Mesothelial cell of epicardium (in vitro differentiated cells): ENCODE data around the gene YEATS2. TPM values are rescaled to one million over a fixed set of nuclear protein-coding genes. Genes with fewer than 3 reads are reported as not detected.
A peak's percentile ranks its signal among the peaks of the same experiment; 100 is the strongest.
"Not testable (repeated sequence)": the region's sequence is repeated elsewhere in the genome, so short reads cannot be mapped to it uniquely, and the experiment has no call there.

Experiments
- DNase-seq, 2 experiments: peaks; one replicate each; pipeline ENCODE4 v3.0.0; 2021; ENCODE audit warnings: low spot score in 2 of 2; ENCODE audit not compliant: unreplicated experiment in 2 of 2
- H3K27ac Mint-ChIP-seq: 2 replicates; pipeline ENCODE4 v1.8.0; 2021; ENCODE audit warnings: mixed read lengths
- H3K27me3 Mint-ChIP-seq: 2 replicates; pipeline ENCODE4 v1.8.0; 2021; ENCODE audit warnings: low read depth, mixed read lengths
- H3K36me3 Mint-ChIP-seq: 2 replicates; pipeline ENCODE4 v1.8.0; 2021; ENCODE audit warnings: mixed read lengths
- H3K4me1 Mint-ChIP-seq: 2 replicates; pipeline ENCODE4 v1.8.0; 2021; ENCODE audit warnings: mixed read lengths
- H3K4me3 Mint-ChIP-seq: 2 replicates; pipeline ENCODE4 v1.8.0; 2021; ENCODE audit warnings: mild to moderate bottlenecking, moderate library complexity, mixed read lengths
- H3K9me3 Mint-ChIP-seq: 2 replicates; pipeline ENCODE4 v1.8.0; 2021; ENCODE audit warnings: mixed read lengths
- CTCF ChIP-seq: fragments of 200-600 bp; sonication (generic); IDR thresholded peaks from one replicate; pipeline ENCODE4 v1.5.0; 2021; ENCODE audit warnings: antibody characterized with exemption; ENCODE audit not compliant: unreplicated experiment
- total RNA-seq: library from RNA; stranded (reverse); gene quantifications from 3 replicates; pipeline ENCODE4 v1.2.1, GENCODE V29; 2021

Gene YEATS2
- total RNA-seq, 1 donor from 2014 or later, result 72.7 TPM

GRCh38 chr3:183734750-183735494, 37.3 kb downstream of the YEATS2 start:
- H3K4me3 Mint-ChIP-seq, result no peak overlapping the region
- TF ChIP-seq CTCF, result no peak
- H3K4me1 Mint-ChIP-seq, result peaks cover 8% of the 10 kb centered on the region
- peaks cover 47% of the 10 kb centered on the region for H3K36me3 Mint-ChIP-seq
- H3K27me3 Mint-ChIP-seq, result no peaks in the 10 kb centered on the region
- H3K9me3 Mint-ChIP-seq, result no peaks in the 10 kb centered on the region
- DNase-seq, result no peak
- H3K27ac Mint-ChIP-seq, result peak overlapping the region; percentile 60

GRCh38 chr3:183737116-183737515, 39.5 kb downstream of the YEATS2 start:
- DNase-seq, result no peak
- Mint-ChIP-seq H3K27me3 (no peaks in the 10 kb centered on the region), H3K4me1 (peaks cover 8% of the 10 kb centered on the region), H3K36me3 (peaks cover 51% of the 10 kb centered on the region), H3K9me3 (peaks cover 5% of the 10 kb centered on the region), H3K27ac (peak overlapping the region; percentile 15), H3K4me3 (no peak overlapping the region)
- TF ChIP-seq CTCF, result no peak

GRCh38 chr3:183740154-183740553, 42.6 kb downstream of the YEATS2 start:
- H3K27ac Mint-ChIP-seq, H3K4me3 Mint-ChIP-seq, DNase-seq, H3K27me3 Mint-ChIP-seq, H3K4me1 Mint-ChIP-seq: not testable (repeated sequence)
- Mint-ChIP-seq H3K9me3 (peaks cover 11% of the 10 kb centered on the region), H3K36me3 (peaks cover 49% of the 10 kb centered on the region)

- no peak overlapping the region for H3K4me3 Mint-ChIP-seq
- no peak overlapping the region for H3K27ac Mint-ChIP-seq
- no peak for TF ChIP-seq CTCF
- no peaks in the 10 kb centered on the region for H3K27me3 Mint-ChIP-seq
- no peak for DNase-seq
- peaks cover 44% of the 10 kb centered on the region for H3K36me3 Mint-ChIP-seq
- peaks cover 14% of the 10 kb centered on the region for H3K9me3 Mint-ChIP-seq
- peaks cover 14% of the 10 kb centered on the region for H3K4me1 Mint-ChIP-seq
Observed at GRCh38 chr3:183743231-183743630, 45.6 kb downstream of the YEATS2 start.

GRCh38 chr3:183745300-183746098, 47.9 kb downstream of the YEATS2 start:
- TF ChIP-seq CTCF, result no peak
- peaks cover 52% of the 10 kb centered on the region for H3K36me3 Mint-ChIP-seq
- DNase-seq, result no peak
- H3K27ac Mint-ChIP-seq, result peak overlapping the region; percentile 84
- no peak overlapping the region for H3K4me3 Mint-ChIP-seq
- peaks cover 14% of the 10 kb centered on the region for H3K4me1 Mint-ChIP-seq
- H3K9me3 Mint-ChIP-seq, result peaks cover 10% of the 10 kb centered on the region
- no peaks in the 10 kb centered on the region for H3K27me3 Mint-ChIP-seq

GRCh38 chr3:183754052-183754451, 56.5 kb downstream of the YEATS2 start:
- H3K36me3 Mint-ChIP-seq, result peaks cover 48% of the 10 kb centered on the region
- no peak for DNase-seq
- TF ChIP-seq CTCF, result no peak
- no peak overlapping the region for H3K27ac Mint-ChIP-seq
- no peak overlapping the region for H3K4me3 Mint-ChIP-seq
- H3K4me1 Mint-ChIP-seq, result no peaks in the 10 kb centered on the region
- H3K27me3 Mint-ChIP-seq, result no peaks in the 10 kb centered on the region
- no peaks in the 10 kb centered on the region for H3K9me3 Mint-ChIP-seq
